AG09319 (cell line): ENCODE results near the gene LRFN5.

Source experiments
- DNase-seq: peaks from one replicate; pipeline ENCODE4 v3.0.0-alpha.2; 2010; ENCODE audit warnings: low read depth; ENCODE audit errors: extremely low read depth
- CTCF ChIP-seq: IDR thresholded peaks from 2 replicates; pipeline ENCODE4 v1.5.1; 2011; ENCODE audit warnings: low read depth, mild to moderate bottlenecking, inconsistent platforms, low read length, moderate library complexity

Gene LRFN5

GRCh38 chr14:41604721-41605531, 1.8 kb upstream of the LRFN5 start:
- peak; percentile 34 for DNase-seq

GRCh38 chr14:41605550-41606281, 960 bp upstream of the LRFN5 start:
- TF ChIP-seq CTCF: no peak

More at GRCh38 chr14:41604721-41605531, 1.8 kb upstream of the LRFN5 start:
- no peak for TF ChIP-seq CTCF

GRCh38 chr14:41606282-41606531, 469 bp upstream of the LRFN5 start:
- no peak for TF ChIP-seq CTCF
- no peak for DNase-seq

More at GRCh38 chr14:41605550-41606281, 960 bp upstream of the LRFN5 start:
- DNase-seq: no peak

- no peak for TF ChIP-seq CTCF
- no peak for DNase-seq
Observed at GRCh38 chr14:41607304-41607775, 664 bp downstream of the LRFN5 start.

GRCh38 chr14:41607966-41608663, 1.4 kb downstream of the LRFN5 start:
- no peak for DNase-seq
- no peak for TF ChIP-seq CTCF

GRCh38 chr14:41608681-41609390, 2.2 kb downstream of the LRFN5 start:
- no peak for TF ChIP-seq CTCF
- DNase-seq: no peak
